ENCODE measurements around the gene MYOC.
"Not testable (repeated sequence)": the region's sequence is repeated elsewhere in the genome, so short reads cannot be mapped to it uniquely, and the experiment has no call there.

The MYOC gene

DNA sequence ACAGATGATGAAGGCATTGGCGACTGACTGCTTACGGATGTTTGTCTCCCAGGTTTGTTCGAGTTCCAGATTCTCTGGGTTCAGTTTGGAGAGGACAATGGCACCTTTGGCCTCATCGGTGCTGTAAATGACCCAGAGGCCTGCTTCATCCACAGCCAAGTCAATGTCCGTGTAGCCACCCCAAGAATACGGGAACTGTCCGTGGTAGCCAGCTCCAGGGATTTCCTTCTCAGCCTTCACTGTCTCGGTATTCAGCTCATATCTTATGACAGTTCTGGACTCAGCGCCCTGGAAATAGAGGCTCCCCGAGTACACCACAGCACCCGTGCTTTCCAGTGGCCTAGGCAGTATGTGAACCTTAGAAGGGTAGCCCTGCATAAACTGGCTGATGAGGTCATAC is 16.3 kb downstream of the MYOC start:
- ATAC-seq (no peak), DNase-seq (no peak)
- Mint-ChIP-seq H3K9me3 (no peaks in the 10 kb centered on the region), H3K4me1 (no peaks in the 10 kb centered on the region), H3K27me3 (peaks cover 3% of the 10 kb centered on the region), H3K4me3 (no peak overlapping the region), H3K27ac (no peak overlapping the region)

DNA sequence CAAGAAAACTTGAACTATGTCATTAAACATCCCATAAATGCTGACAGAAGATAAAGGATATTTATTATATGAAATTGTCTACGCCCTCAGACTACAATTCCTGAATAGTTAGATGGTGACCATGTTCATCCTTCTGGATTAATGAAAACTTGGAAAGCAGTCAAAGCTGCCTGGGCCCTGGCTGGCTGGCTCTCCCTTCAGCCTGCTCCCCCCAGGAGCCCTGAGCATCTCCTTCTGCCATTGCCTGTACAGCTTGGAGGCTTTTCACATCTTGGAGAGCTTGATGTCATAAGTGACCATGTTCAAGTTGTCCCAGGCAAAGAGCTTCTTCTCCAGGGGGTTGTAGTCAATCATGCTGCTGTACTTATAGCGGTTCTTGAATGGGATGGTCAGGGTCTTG is 16.8 kb downstream of the MYOC start:
- Mint-ChIP-seq H3K27ac (no peak overlapping the region), H3K4me3 (no peak overlapping the region), H3K9me3 (no peaks in the 10 kb centered on the region), H3K27me3 (peaks cover 2% of the 10 kb centered on the region), H3K4me1 (no peaks in the 10 kb centered on the region)
- no peak for DNase-seq
- ATAC-seq, result no peak

DNA sequence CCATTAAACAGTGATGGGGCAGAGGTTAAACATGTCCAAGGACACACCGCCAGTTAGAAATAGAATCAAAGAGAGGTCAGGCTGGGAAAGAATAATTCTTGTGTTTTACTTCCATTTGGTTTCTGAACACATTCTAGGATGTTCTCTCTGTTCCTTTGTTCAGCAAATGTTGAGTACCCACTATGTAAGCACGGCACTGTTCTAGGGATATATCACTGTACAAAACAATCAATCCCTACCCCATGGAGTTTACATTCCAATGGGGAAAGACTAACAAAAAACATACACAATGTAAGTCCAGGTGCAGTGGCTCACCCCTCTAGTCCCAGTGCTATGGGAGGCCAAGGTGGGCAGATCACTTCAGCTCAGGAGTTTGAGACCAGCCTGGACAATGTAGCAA is 24.3 kb downstream of the MYOC start:
- peaks cover 24% of the 10 kb centered on the region for H3K27me3 Mint-ChIP-seq
- H3K27ac Mint-ChIP-seq, result peak overlapping the region in 1 of 2 donors; percentile 10
- ATAC-seq (no peak), DNase-seq (no peak)
- H3K9me3 Mint-ChIP-seq, result no peaks in the 10 kb centered on the region
- no peak overlapping the region for H3K4me3 Mint-ChIP-seq
- H3K4me1 Mint-ChIP-seq, result no peaks in the 10 kb centered on the region

DNA sequence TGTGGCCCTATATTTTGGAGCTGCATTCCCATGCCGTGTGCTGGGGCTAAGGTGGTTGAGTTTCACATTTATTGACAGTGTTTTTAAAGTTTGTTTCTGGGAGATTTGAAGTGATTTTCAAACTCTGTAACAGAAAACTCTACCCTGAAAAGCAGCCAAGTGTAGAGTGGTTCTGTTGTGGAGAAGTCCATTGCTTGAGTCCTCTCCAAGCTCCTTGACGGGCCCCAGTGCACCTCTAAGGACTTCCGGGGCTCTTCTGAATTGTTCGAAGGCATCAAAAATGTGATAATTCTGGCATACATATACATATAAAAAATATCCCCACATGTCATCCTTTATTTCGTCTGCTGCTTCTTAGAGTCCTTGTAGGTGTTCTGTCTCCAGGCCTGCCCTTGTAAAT is 25.5 kb downstream of the MYOC start:
- no peak overlapping the region for H3K27ac Mint-ChIP-seq
- peaks cover 24% of the 10 kb centered on the region for H3K27me3 Mint-ChIP-seq
- DNase-seq (no peak), ATAC-seq (no peak)
- H3K4me1 Mint-ChIP-seq, result no peaks in the 10 kb centered on the region
- H3K4me3 Mint-ChIP-seq, result no peak overlapping the region
- no peaks in the 10 kb centered on the region for H3K9me3 Mint-ChIP-seq

DNA sequence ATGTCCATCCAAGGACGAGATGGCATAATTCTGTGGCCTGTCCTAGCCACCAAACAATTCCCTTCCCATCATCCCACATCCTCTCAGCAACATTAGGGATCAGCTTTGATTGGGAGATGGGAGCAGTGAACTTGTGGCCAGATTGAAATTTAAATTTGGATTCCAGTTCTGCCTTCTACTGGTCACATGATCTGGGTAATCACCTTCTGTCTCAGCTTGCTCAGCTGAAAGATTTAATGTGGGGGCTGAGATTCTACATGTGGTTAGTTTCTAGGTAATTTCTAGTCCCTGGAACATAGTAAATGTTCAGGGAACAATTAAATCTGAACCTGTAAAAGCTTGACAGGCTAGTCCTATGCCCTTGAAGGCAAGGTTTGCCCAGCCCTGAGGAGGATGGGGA is 27.3 kb downstream of the MYOC start:
- peaks cover 18% of the 10 kb centered on the region for H3K27me3 Mint-ChIP-seq
- ATAC-seq, result no peak
- H3K9me3 Mint-ChIP-seq, result no peaks in the 10 kb centered on the region
- no peak overlapping the region for H3K4me3 Mint-ChIP-seq
- H3K27ac Mint-ChIP-seq, result no peak overlapping the region
- no peaks in the 10 kb centered on the region for H3K4me1 Mint-ChIP-seq
- no peak for DNase-seq

DNA sequence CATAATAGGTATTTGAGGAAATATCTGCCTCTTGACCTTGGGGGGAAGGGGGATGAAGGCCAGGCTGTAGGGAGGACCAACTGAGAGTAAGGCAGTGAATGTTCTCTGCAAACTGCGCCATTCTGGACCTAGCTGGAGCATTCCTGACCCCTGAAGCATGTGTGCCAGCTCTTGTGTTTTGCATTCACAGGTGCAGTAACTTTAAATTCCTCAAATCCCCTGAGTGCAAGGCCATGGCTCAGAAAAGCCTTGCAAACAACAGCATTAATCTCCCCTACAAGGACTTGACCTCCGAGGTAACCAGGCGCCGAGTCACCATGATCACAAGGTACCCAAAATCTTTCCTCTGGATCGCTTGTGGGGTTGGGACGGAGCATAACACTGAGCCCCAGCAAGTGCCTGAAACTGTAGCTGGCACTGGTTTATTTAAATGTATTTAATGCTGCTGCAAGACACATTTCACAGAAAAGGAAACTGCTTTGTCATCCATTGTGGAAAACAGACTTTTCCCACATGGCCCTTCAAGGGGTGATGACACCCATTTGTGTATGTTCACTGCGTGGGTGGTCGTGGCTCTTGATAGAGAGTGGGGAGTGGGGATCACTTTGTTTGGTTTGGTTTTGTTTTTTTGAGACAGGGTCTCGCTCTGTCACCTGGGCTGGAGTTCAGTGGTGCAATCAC is 28.7 kb downstream of the MYOC start:
- DNase-seq (no peak), ATAC-seq (no peak)
- Mint-ChIP-seq H3K4me3 (no peak overlapping the region), H3K4me1 (no peaks in the 10 kb centered on the region), H3K27ac (no peak overlapping the region), H3K27me3 (peaks cover 7% of the 10 kb centered on the region), H3K9me3 (no peaks in the 10 kb centered on the region)

DNA sequence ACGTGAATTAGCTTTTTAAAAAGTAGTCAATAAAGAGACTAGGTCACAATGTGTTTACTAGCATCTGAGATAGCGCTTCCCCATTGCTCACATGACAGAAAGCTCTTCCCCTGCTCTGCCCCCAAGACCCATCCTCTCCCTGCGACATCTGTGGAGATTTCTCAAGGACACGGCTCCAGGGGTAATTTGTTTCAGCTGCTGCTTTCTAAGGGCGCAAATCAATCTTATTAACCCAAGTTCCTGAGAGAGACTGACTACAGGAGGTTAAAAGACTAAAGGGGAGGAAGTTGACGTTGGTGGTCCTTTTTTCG is 30.4 kb downstream of the MYOC start, which contains the start of gene MYOCOS:
TSS of gene MYOCOS (plus strand) at position 92 of the 311 bp plus-strand sequence. CDS start 1,641 bp downstream, outside the sequence.
- Mint-ChIP-seq H3K9me3 (no peaks in the 10 kb centered on the region), H3K4me3 (no peak within 1 kb of the TSS), H3K4me1 (no peaks in the 10 kb centered on the region), H3K27ac (peak within 1 kb of the TSS in 1 of 2 donors; percentile 40), H3K27me3 (peaks cover 7% of the 10 kb centered on the region)
- DNase-seq (no peak), ATAC-seq (no peak)

DNA sequence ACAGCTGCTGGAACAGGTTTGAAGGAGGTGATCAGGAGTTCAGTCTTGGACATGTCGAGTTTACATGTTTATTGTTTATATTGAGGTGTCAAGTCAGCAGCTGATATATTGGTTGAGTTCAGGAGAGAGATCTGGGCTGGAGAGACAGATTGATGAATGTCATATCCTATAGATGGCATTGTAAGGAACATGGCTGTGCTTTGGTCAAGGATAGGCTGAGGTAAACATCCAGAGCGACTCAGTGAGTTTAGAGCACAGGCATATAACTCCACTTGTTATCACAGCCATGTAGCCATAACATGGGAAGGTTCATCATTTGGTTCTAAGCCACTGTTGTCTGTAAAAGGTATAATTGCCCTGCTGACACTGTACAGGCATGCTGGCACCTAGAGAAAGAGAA is 35.9 kb downstream of the MYOC start:
- Mint-ChIP-seq H3K4me1 (no peaks in the 10 kb centered on the region), H3K4me3 (no peak overlapping the region), H3K27me3 (no peaks in the 10 kb centered on the region), H3K9me3 (no peaks in the 10 kb centered on the region), H3K27ac (no peak overlapping the region)
- ATAC-seq (no peak), DNase-seq (no peak)

DNA sequence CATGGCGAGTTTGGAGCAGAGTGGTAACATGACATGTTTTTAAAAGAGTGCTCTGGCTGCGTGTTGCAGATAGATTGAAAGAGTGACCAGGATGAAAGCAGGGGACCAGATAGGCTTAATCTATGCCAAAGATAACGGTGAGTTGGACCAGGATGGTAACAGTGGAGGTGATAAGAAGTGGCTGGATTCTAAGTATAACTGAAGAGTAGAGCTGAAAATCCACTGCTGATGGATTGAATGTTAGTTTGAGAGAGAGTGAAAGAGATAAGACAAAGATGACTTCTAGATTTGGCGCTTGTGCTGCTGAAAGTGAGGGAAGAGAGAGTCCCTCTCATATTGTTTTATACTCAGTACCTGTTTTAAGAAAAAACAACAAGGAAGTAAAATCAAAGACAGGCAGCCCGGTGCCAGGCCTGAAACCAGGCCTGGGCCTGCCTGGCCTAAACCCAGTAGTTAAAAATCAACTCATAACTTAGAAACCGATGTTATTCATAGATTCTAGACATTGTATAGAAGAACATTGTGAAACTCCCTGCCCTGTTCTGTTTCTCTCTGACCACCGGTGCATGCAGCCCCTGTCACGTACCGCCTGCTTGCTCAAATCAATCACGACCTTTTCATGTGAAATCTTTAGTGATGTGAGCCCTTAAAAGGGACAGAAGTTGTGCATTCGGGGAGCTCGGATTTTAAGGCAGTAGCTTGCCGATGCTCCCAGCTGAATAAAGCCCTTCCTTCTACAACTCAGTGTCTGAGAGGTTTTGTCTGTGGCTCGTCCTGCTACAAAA is 37.2 kb downstream of the MYOC start:
- not testable (repeated sequence) for ATAC-seq, DNase-seq, H3K27me3 Mint-ChIP-seq, H3K4me1 Mint-ChIP-seq, H3K4me3 Mint-ChIP-seq, H3K27ac Mint-ChIP-seq, H3K9me3 Mint-ChIP-seq

DNA sequence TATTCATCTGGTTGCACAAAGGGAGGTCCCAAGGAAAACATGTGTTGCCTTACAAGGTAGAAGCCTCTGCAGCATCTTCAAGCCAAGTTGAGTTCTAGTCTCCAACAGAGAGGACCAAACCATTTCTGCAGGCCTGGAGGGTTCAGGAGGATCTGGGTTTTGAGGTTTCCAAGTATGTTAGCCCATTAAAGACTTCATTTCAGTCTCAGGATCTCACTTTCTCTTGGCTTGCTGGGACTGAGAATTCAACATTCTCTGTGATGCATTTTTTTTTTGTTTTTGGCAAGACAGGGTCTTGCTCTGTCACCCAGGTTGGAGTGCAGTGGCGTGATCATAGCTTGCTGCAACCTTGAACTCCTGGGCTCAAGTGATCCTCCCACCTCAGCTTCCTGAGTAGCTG is 39.2 kb downstream of the MYOC start:
- ATAC-seq (no peak), DNase-seq (no peak)
- Mint-ChIP-seq H3K27me3 (no peaks in the 10 kb centered on the region), H3K4me3 (no peak overlapping the region), H3K9me3 (no peaks in the 10 kb centered on the region), H3K4me1 (no peaks in the 10 kb centered on the region), H3K27ac (no peak overlapping the region)

DNA sequence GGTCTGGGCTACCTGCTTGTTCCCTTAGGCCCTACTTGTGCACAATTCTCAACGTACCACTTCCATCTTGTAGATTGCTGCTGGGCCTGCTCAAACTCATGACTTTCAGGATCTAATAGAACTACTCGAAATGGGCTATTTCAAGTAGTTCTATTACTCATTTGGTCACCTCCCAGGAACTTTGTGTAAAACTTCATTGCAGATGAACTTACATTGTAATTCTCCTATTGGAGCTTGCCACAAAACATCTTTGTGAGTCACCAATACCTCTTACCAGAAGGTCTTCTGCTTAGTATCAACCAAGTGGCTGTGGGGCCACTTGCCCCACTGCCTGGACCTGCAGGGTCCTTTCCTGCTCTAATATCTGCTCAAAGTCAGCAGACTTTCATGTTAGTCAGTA is 41.2 kb downstream of the MYOC start:
- no peak for ATAC-seq
- H3K4me3 Mint-ChIP-seq, result no peak overlapping the region
- no peaks in the 10 kb centered on the region for H3K27me3 Mint-ChIP-seq
- no peak overlapping the region for H3K27ac Mint-ChIP-seq
- DNase-seq, result no peak
- H3K4me1 Mint-ChIP-seq, result no peaks in the 10 kb centered on the region
- no peaks in the 10 kb centered on the region for H3K9me3 Mint-ChIP-seq

DNA sequence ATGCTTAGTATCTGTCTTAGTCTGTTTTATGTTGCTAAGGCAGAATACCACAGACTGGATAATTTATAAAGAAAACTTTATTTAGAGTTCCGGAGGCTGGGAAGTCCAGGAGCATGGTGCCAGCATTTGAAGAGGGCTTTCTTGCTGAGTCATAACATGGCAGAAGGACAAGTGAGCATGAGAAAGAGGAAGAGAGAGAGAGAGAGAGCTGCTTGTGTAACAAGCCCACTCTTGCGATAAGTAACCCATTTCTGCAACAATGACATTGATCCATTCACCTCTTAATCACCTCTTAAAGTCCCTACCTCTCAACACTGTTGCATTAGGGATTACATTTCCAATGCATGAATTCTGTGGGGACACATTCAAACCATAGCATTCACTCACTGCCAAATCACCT is 42.1 kb downstream of the MYOC start:
- H3K27ac Mint-ChIP-seq, result no peak overlapping the region
- H3K4me3 Mint-ChIP-seq, result no peak overlapping the region
- no peaks in the 10 kb centered on the region for H3K4me1 Mint-ChIP-seq
- no peaks in the 10 kb centered on the region for H3K9me3 Mint-ChIP-seq
- ATAC-seq (no peak), DNase-seq (no peak)
- H3K27me3 Mint-ChIP-seq, result no peaks in the 10 kb centered on the region

DNA sequence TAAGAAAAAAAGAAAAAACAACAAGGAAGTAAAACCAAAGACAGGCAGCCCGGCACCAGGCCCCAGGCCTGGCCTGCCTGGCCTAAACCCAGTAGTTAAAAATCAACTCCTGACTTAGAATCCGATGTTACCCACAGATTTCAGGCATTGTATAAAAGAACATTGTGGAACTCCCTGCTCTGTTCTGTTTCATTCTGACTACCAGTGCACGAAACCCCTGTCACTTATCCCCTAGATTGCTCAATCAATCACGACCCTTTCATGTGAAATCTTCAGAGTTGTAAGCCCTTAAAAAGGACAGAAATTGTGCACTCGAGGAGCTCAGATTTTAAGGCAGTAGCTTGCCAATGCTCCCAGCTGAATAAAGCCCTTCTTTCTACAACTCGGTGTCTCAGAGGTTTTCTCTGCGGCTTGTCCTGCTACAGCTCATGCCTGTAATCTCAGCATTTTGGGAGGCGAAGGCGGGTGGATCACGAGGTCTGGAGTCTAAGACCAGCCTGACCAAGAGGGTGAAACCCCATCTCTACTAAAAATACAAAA is 46.0 kb downstream of the MYOC start:
- Mint-ChIP-seq H3K27ac (no peak overlapping the region), H3K4me3 (no peak overlapping the region), H3K9me3 (no peaks in the 10 kb centered on the region), H3K4me1 (no peaks in the 10 kb centered on the region), H3K27me3 (no peaks in the 10 kb centered on the region)
- DNase-seq (no peak), ATAC-seq (no peak)

DNA sequence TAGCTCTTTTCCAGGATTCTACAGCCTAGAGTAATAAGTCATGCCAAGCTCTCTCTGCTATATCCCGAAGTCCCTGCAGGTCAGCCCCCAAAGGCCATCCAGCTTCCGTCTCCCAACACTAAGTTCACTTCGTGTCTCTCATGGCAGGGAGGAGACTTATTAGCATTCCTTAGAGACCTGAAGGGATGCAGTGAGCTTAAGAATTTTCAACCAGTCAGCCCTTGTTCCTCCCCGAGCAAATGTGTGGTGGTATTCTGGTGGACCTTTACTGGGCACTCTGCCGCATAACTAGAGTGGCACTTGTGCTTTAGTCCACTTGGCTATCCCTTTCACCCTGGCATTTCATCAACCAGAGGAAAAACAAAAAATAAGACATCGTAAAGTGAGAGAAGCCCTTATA is 49.4 kb downstream of the MYOC start:
- not testable (repeated sequence) for ATAC-seq

DNA sequence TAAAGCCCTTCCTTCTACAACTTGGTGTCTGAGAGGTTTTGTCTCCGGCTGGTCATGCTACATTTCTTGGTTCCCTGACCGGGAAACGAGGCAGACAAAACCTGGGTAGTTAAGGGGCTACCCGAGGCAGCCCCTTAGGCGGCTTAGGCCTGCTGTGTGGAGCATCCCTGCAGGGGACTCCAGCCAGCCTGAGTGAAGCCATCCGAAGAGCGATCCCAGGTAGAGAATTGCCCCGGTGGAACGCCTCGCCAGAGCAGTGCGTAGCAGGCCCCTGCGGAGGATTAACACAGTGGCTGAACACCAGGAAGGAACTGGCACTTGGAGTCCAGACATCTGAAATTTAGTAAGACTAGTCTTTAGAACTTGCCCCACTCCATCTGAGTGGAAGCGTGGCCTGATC is 51.6 kb downstream of the MYOC start:
- peak overlapping the region in 1 of 2 donors; percentile 3 for H3K27ac Mint-ChIP-seq

More for the DNA sequence above, 49.4 kb downstream of the MYOC start:
- H3K4me3 Mint-ChIP-seq, H3K9me3 Mint-ChIP-seq, H3K27ac Mint-ChIP-seq, H3K4me1 Mint-ChIP-seq, DNase-seq, H3K27me3 Mint-ChIP-seq: not testable (repeated sequence)

DNA sequence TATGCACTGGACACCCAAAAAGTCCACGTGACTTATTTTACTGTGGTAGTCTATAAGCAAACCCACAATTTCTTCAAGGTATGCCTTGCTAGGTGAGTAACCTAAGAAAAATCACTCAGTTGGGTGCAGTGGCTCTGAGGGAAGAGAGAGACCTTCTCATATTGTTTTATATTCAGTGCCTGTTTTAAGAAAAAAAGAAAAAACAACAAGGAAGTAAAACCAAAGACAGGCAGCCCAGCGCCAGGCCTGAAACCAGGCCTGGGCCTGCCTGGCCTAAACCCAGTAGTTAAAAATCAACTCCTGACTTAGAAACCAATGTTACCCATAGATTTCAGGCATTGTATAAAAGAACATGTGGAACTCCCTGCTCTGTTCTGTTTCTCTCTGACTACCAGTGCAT is 52.2 kb downstream of the MYOC start:
- DNase-seq, H3K4me3 Mint-ChIP-seq, H3K27ac Mint-ChIP-seq, H3K9me3 Mint-ChIP-seq, ATAC-seq, H3K27me3 Mint-ChIP-seq, H3K4me1 Mint-ChIP-seq: not testable (repeated sequence)

More for the DNA sequence above, 51.6 kb downstream of the MYOC start:
- Mint-ChIP-seq H3K9me3 (peaks cover 0 to 5% of the 10 kb centered on the region in 2 donors), H3K4me3 (no peak overlapping the region), H3K4me1 (peaks cover 6% of the 10 kb centered on the region), H3K27me3 (no peaks in the 10 kb centered on the region)
- ATAC-seq, result no peak
- no peak for DNase-seq

Data from stimulated activated naive CD8-positive, alpha-beta T cell treated with anti-CD3 and anti-CD28 coated beads, Interleukin-15, amount 100 ng/mL, for 72 hours (primary cell).